Subcutaneous abdominal adipose tissue (tissue), 5 donors: ENCODE results near the gene GPATCH8.

Experiments
- H3K27ac ChIP-seq: one replicate; pipeline ENCODE4 v1.7.0; 2013; ENCODE audit warnings: low read depth, mild to moderate bottlenecking, inconsistent platforms, low read length, moderate library complexity
- H3K27me3 ChIP-seq, 5 donors: one replicate each; pipeline ENCODE4 v1.7.0; 2013; ENCODE audit warnings: low read length in 5 of 5, inconsistent platforms in 1 of 5; ENCODE audit not compliant: control insufficient read depth in 5 of 5, insufficient read depth in 4 of 5
- H3K36me3 ChIP-seq, 5 donors: one replicate each; pipeline ENCODE4 v1.7.0; 2013; ENCODE audit warnings: low read length in 5 of 5; ENCODE audit not compliant: control insufficient read depth in 5 of 5, insufficient read depth in 5 of 5
- H3K4me1 ChIP-seq, 5 donors: one replicate each; pipeline ENCODE4 v1.7.0; 2013; ENCODE audit warnings: low read length in 5 of 5, mild to moderate bottlenecking in 3 of 5, moderate library complexity in 1 of 5; ENCODE audit not compliant: control insufficient read depth in 5 of 5, insufficient read depth in 5 of 5
- H3K4me3 ChIP-seq, 5 donors: one replicate each; pipeline ENCODE4 v1.7.0; 2013; ENCODE audit warnings: low read length in 5 of 5, low read depth in 1 of 5
- H3K9ac ChIP-seq, 5 donors: one replicate each; pipeline ENCODE4 v1.7.0; 2013; ENCODE audit warnings: low read length in 5 of 5, mild to moderate bottlenecking in 4 of 5, moderate library complexity in 3 of 5
- H3K9me3 ChIP-seq, 5 donors: one replicate each; pipeline ENCODE4 v1.7.0; 2013; ENCODE audit warnings: low read length in 5 of 5; ENCODE audit not compliant: control insufficient read depth in 5 of 5
- donor health status: healthy.
- donor health status: healthy.
- donor health status: healthy.
- donor health status: healthy.
- donor health status: healthy.

GPATCH8 gene

DNA sequence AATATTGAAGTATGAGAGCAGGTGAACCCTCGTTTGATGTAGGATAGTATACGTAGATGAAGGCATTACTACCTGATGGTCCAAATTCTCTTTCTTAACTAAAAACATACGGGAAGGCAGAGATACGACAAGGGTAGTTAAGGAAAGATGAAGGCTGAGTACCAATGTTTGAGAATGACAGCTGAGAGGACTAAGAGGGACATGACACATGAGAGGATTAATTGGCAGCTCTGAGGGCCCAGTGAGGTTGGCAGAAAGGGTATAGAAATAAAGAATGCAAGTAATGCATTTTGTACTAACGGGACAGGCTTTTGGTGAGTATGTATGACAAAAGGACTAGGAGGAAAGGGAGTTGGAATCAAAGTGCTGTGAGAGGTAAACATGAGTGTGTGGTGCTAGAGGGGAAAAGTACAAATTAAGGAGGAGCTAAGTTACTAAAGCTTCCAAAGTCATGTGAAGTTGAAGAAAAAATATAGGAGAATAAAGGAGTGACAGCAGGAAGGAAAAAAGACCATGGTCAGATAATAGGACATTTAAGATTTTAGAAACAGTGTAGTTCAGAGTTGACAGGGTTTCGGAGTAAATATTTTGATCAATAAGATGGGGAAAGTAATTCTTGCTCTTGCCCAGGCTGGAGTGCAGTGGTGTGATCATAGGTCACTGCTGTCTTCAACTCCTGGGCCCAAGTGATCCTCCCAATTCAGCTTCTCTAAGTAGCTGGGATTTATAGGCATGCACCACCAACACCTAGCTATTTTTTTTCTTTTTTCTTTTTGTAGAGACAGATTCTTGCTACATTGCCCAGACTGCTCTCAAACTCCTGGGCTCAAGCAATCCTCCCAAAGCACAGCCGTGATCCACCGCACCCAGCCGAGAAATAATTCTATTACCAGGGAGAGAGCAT, 70.7 kb downstream of the GPATCH8 start:
- H3K9me3 ChIP-seq: no peaks in the 10 kb centered on the region
- H3K27me3 ChIP-seq: no peaks in the 10 kb centered on the region
- no peak overlapping the region for H3K4me3 ChIP-seq
- H3K36me3 ChIP-seq: peaks cover 26 to 50% (median 39%) of the 10 kb centered on the region in 5 donors
- H3K27ac ChIP-seq: no peak overlapping the region
- H3K4me1 ChIP-seq: no peaks in the 10 kb centered on the region
- H3K9ac ChIP-seq: no peak overlapping the region

DNA sequence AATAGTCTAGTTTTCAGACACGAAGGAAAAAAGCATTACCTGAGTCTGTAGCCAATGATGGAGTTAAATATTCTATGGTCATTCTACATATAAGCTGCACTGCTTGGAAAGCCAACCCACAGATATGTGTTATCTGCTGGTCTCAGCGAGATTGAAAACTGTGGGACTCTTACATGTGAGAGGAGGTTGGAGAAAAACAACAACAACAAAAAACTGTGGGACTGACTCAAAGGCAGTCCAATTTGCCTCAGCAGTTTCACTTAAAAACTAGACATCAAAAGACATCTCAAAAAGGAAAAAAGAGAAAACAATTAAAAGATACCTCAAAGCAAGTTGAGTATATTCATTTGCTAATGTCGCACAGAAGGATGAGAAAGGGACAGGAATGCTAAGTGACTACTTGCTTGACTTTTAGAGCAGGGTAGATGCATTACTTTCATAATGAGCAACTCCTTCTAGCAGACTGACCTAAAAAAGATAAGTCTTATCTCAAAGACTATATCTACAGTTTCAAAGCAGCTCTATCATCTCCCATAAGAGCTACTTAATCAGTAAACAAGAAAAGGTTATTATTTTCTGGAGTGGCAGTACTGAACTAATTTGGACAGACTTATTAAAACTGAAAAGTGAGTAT, 78.3 kb downstream of the GPATCH8 start:
- no peak overlapping the region for H3K27ac ChIP-seq
- no peaks in the 10 kb centered on the region for H3K4me1 ChIP-seq
- no peak overlapping the region for H3K4me3 ChIP-seq
- H3K27me3 ChIP-seq: no peaks in the 10 kb centered on the region
- peaks cover 17 to 44% (median 36%) of the 10 kb centered on the region in 5 donors for H3K36me3 ChIP-seq
- H3K9ac ChIP-seq: no peak overlapping the region
- H3K9me3 ChIP-seq: no peaks in the 10 kb centered on the region

DNA sequence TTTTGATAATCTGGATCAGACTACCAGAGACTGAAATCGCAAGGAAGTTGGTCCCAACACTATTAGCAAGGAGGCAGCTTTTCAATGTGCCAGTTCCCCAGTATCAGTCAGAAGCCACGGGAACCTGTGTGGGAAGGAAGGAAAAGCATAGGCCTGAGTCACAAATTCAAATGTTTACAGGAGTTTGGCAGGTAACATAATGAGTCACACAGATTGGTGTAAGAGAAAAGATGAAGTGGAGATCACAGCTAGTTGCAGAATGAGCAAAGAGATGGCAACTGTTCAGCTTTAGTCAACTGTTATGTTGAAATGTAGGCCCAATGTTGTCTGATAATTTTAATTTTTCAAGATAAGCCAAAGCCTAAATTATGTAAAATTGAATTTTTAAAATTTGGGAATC, 85.7 kb downstream of the GPATCH8 start:
- H3K27me3 ChIP-seq: no peaks in the 10 kb centered on the region
- H3K9ac ChIP-seq: no peak overlapping the region
- peaks cover 0 to 16% (median 8%) of the 10 kb centered on the region in 5 donors for H3K4me1 ChIP-seq
- H3K9me3 ChIP-seq: no peaks in the 10 kb centered on the region
- peak overlapping the region; percentile 54 for H3K27ac ChIP-seq
- peaks cover 13 to 44% (median 17%) of the 10 kb centered on the region in 5 donors for H3K36me3 ChIP-seq
- no peak overlapping the region for H3K4me3 ChIP-seq

DNA sequence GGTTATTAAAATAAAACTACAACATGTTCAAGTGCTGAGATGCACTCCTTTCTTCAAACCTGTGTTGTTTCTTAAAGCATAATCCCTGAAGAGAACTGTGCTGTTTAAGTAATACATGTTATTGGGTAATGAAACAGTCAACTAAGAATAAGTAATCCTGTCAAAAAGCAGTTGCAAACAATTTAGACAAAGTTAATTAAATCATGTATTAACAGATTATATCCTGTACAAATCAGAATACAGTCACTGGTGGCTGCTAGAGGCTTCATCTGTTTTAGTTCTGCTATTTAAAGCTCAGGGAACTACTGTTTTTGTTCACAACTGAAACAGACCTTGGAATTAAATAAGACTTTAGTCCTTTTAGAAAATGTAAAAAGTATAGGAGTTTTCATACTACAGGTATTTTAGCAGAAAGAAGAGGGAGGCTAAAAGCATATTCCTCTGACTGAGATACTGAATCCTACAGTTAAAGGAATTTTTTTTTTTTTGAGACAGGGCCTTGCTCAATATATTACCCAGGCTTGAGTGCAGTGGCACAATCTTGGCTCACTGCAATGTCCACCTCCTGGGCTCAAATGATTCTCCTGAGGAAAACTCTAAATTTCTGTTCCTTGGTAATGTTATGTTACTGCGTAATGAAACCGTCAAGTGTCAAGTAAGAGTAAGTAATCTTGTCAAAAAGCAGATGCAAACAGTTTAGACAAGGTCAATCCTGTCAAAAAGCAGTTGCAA, 86.5 kb downstream of the GPATCH8 start:
- peak overlapping the region; percentile 53 for H3K27ac ChIP-seq
- H3K9me3 ChIP-seq: no peaks in the 10 kb centered on the region
- no peaks in the 10 kb centered on the region for H3K27me3 ChIP-seq
- peaks cover 12 to 41% (median 15%) of the 10 kb centered on the region in 5 donors for H3K36me3 ChIP-seq
- H3K4me3 ChIP-seq: no peak overlapping the region
- H3K4me1 ChIP-seq: peaks cover 0 to 16% (median 8%) of the 10 kb centered on the region in 5 donors
- peak overlapping the region in 1 of 5 donors; percentile 66 for H3K9ac ChIP-seq

DNA sequence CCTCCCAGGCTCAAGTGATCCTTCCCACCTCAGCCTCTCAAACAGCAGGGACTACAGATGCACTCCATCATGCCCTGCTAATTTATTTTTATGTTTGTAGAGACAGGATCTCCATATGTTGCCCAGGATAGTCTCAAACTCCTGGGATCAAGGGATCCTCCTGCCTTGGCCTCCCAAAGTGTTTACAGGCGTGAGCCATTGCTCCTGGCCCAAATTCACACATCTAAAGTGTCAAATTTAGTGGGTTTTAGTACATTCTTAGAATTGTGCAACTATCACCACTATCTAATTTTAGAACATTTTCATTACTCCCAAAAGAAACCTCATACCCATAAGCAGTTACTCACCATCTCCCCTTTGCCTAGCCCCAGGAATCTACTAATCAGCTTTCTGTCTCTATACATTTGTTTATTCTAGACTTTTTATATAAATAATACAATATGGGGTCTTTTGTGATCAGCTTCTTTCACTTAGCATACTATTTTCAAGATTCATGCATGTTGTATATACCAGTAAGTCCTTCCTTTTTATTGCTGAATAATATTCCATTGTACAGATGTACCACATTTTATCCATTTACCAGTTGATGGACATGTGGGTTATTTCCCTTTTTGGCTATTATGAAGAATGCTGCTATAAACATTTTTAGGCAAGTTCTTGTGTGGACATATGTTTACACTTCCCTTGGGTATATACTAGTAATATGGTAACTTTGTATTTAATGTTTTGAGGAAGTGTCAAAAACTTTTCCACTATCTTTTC, 88.6 kb downstream of the GPATCH8 start:
- Histone ChIP-seq H3K9ac (no peak overlapping the region), H3K36me3 (peaks cover 6 to 30% (median 10%) of the 10 kb centered on the region in 5 donors), H3K4me3 (no peak overlapping the region), H3K9me3 (no peaks in the 10 kb centered on the region), H3K27me3 (no peaks in the 10 kb centered on the region), H3K27ac (no peak overlapping the region), H3K4me1 (peaks cover 0 to 16% (median 8%) of the 10 kb centered on the region in 5 donors)

DNA sequence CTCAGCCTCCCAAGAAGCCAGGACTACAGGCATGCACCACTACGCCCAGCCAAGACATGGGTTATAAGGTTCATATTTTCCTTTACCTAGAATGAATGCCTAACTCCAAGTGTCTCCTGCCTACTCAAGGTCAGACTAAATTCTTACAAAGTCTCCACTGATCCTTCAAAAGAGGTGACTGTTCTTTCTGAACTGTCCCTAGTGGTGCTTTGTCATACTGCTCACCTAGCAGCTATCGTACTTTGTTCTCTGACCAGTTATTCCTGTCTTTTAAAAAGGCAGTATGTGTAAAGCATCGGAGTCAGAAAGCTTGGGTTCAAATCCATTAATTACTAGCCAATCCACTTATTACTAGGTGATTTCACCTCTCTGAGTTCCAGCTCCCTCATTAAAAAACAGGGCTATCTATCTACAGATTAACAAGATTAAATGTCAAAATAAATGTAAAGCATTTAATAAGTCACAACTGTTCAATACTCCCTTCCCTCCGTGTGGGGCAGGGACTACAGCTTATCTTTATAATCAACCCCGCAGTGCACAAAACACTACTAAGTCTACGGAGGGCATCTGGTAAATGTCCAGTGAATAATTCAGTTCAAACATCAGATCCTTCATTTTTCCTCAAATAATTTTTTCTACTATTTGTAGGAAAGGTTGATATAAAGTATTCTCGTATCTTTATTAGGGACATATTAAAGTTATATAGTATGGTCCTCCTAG, 93.7 kb downstream of the GPATCH8 start:
- Histone ChIP-seq H3K4me1 (no peaks in the 10 kb centered on the region), H3K4me3 (no peak overlapping the region), H3K27ac (no peak overlapping the region), H3K27me3 (no peaks in the 10 kb centered on the region), H3K9ac (no peak overlapping the region), H3K9me3 (no peaks in the 10 kb centered on the region), H3K36me3 (peaks cover 0 to 19% (median 5%) of the 10 kb centered on the region in 5 donors)

DNA sequence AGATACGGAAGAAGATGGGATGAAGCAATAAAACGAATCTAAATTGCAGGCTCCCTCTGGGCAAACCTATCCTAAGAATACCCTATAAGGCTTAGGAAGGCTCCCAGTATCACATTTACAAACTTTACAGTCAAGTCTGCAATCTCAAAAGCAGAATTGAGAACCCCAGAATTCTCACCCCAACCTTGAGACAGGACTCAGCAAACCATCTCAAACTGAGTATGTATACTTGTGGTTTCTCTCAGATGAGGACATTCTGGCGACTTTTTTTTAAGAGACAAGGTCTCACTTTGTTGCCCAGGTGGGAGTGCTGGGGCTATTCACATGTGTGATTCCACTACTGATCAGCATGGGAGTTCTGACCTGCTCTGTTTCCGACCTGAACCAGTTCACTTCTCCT, 94.4 kb downstream of the GPATCH8 start:
- H3K9ac ChIP-seq: no peak overlapping the region
- H3K36me3 ChIP-seq: peaks cover 2 to 19% (median 5%) of the 10 kb centered on the region in 5 donors
- no peak overlapping the region for H3K4me3 ChIP-seq
- no peak overlapping the region for H3K27ac ChIP-seq
- no peaks in the 10 kb centered on the region for H3K27me3 ChIP-seq
- H3K4me1 ChIP-seq: no peaks in the 10 kb centered on the region
- H3K9me3 ChIP-seq: no peaks in the 10 kb centered on the region

DNA sequence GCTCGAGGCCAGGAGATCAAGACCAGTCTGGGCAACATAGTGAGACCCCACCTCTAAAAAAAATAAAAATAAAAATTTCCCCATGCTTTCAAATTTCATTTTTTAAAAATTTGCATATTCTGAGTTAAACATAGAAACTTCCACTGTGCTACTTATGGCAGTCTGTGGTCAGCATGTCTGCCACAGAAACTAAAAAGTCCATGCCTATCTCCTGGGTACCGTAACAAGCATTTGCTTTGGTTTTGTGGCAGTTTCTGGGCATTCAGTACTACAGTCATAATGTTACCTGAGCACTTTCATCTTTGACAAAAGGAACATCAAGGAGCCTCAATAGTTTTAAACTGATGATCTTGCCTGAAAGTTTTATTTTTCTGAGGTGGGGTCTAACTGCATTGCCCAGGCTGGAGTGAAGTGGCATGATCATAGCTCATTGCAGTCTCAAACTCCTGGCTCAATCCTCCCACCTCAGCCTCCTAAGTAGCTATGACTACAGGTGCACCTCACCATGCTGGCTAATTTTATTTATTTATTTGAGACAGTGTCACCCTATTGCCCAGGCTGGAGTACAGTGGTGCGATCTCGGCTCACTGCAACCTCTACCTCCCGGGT, 100.5 kb downstream of the GPATCH8 start:
- no peaks in the 10 kb centered on the region for H3K27me3 ChIP-seq
- H3K4me1 ChIP-seq: no peaks in the 10 kb centered on the region
- H3K9me3 ChIP-seq: no peaks in the 10 kb centered on the region
- H3K27ac ChIP-seq: no peak overlapping the region
- H3K4me3 ChIP-seq: no peak overlapping the region
- peaks cover 23 to 58% (median 52%) of the 10 kb centered on the region in 5 donors for H3K36me3 ChIP-seq
- no peak overlapping the region for H3K9ac ChIP-seq
